ES-I3 (cell line): ENCODE data around the gene PLTP.
A peak's percentile ranks its signal among the peaks of the same experiment; 100 is the strongest.

ENCODE experiments used
- H3K36me3 ChIP-seq: 2 replicates; pipeline ENCODE4 v1.6.1; 2013; ENCODE audit warnings: mild to moderate bottlenecking, low read length, control low read depth, moderate library complexity; ENCODE audit not compliant: insufficient read depth
- H3K4me1 ChIP-seq: 2 replicates; pipeline ENCODE4 v1.6.1; 2013; ENCODE audit warnings: mild to moderate bottlenecking, control low read depth, low read length; ENCODE audit not compliant: insufficient read depth
- H3K9ac ChIP-seq: 2 replicates; pipeline ENCODE4 v1.6.1; 2013; ENCODE audit warnings: low read depth, mild to moderate bottlenecking, low read length, moderate library complexity
- H3K9me3 ChIP-seq: 2 replicates; pipeline ENCODE4 v1.6.1; 2013; ENCODE audit warnings: mild to moderate bottlenecking, low read length, moderate library complexity; ENCODE audit not compliant: control insufficient read depth, insufficient read depth

PLTP gene

DNA sequence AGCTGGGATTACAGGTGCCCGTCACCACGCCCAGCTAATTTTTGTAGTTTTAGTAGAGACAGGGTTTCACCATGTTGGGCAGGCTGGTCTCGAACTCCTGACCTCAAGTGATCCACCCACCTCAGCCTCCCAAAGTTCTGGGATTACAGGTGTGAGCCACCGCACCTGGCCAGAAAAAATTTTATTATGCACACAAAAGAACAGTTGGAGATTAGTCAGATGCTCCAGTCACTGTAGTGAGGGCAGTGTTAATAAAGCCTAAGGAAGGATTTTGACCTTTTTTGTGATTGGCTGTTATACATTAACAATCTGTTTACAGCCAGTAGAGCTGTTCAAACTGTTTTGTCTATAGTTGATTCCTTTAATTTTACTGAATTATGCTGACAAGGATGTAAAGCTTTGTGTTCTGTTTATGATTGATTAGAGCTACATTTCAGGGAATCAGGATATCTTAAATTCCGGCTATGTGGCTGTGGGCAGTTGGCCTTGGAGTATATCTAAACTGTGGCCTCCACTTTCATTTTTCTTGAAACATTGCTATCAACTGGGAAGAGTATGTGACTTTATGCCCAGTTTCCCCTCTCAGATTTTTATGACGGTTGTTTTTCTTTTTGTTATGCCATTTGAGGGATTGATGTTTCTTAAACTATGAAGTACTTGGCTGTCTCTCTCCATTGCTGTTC is 44.7 kb downstream of the PLTP start:
- Histone ChIP-seq H3K4me1 (no peaks in the 10 kb centered on the region), H3K9ac (no peak overlapping the region), H3K9me3 (no peaks in the 10 kb centered on the region), H3K36me3 (no peaks in the 10 kb centered on the region)

DNA sequence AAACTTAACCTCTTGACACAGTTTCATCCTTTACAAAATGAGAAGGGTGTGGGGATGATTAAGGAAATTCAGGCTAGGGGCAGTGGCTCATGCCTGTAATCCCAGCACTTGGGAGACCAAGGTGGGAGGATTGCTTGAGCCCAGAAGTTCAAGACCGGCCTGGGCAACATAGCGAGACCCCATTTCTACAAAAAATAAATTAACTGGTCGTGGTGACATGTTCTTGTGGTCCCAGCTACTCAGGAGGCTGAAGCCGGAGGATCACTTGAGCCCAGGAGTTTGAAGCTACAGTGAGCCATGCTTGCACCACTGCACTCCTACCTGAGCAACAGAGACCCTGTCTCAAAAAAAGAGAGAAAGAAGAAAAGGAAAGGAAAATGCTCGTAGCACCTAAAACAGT is 45.5 kb downstream of the PLTP start:
- no peaks in the 10 kb centered on the region for H3K9me3 ChIP-seq
- H3K36me3 ChIP-seq, result no peaks in the 10 kb centered on the region
- no peak overlapping the region for H3K9ac ChIP-seq
- no peaks in the 10 kb centered on the region for H3K4me1 ChIP-seq

DNA sequence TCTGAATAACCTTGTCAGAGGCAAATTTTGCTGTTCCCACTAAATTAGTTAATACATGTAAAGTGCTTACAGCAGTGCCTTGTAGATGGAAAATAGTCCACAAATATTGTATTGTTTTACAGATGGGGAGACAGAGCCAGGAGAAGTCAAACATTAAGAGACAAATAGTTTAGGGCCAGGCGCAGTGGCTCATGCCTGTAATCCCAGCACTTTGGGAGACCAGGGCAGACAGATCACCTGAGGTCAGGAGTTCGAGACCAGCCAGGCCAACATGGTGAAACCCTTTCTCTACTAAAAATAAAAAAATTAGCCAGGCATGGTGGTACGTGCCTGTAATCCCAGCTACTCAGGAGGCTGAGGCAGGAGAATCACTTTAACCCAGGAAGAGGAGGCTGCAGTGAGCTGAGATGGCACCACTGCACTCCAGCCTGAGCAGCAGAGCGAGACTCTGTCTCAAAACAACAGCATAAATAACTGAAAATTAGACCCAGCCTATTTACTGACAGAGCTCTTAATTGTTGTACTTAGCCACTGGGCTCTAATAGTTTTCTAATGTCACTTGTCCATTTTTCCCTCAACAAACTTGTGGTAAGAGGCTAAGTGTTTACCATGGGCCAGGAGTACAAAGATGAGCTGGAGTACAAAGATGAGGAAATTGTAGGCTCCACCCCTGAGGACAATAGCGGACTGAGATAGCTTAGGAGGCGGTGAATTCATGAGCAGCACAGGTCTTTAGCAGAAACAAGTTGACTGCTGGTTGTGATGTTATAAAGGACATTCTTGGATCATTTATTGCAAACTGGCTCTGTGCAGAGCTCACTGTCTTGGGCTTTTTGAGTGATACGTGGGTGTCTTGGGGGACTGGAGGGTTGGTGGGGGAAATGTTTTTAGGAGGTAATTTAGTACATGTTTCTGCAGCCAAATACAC is 48.1 kb downstream of the PLTP start:
- Histone ChIP-seq H3K4me1 (peaks cover 5% of the 10 kb centered on the region; the same call in 1 of the 2 replicates), H3K9me3 (no peaks in the 10 kb centered on the region), H3K9ac (no peak overlapping the region), H3K36me3 (no peaks in the 10 kb centered on the region)

DNA sequence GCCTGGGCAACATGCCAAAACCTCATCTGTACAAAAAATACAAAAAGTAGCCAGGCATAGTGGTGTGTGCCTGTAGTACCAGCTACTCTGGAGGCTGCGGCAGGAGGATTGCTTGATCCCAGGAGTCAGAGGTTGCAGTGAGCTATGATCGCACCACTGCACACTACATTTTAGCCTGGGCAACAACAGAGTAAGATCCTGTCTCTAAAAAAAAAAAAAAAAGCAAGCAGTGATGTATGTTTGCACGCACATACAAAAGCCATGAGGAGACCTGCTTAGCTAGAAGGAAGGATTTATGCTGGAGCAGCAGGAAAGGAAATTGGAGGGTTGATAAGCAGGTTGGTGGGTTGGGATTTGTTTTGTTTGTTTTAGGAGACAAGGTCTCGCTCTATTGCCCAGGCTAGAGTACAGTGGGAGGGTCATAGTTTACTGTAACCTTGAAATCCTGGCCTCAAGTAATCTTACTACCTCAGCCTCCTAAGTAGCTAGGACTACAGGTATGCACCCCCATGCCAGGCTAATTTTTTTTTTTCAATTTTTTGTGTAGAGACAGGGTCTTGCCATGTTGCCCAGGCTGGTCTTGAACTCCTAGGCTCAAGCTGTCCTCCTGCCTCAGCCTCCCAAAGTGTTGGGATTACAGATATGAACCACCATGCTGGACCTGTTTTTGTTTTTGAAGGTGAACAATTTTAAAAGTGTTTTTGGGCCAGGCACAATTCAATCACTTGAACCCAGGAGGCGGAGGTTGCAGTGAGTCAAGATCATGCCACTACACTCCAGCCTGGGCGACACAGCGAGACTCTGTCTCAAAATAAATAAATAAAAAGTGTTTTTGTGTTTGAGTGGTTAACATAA is 50.5 kb downstream of the PLTP start:
- H3K36me3 ChIP-seq, result no peaks in the 10 kb centered on the region
- H3K9me3 ChIP-seq, result no peaks in the 10 kb centered on the region
- H3K9ac ChIP-seq, result no peak overlapping the region
- peaks cover 10% of the 10 kb centered on the region for H3K4me1 ChIP-seq

DNA sequence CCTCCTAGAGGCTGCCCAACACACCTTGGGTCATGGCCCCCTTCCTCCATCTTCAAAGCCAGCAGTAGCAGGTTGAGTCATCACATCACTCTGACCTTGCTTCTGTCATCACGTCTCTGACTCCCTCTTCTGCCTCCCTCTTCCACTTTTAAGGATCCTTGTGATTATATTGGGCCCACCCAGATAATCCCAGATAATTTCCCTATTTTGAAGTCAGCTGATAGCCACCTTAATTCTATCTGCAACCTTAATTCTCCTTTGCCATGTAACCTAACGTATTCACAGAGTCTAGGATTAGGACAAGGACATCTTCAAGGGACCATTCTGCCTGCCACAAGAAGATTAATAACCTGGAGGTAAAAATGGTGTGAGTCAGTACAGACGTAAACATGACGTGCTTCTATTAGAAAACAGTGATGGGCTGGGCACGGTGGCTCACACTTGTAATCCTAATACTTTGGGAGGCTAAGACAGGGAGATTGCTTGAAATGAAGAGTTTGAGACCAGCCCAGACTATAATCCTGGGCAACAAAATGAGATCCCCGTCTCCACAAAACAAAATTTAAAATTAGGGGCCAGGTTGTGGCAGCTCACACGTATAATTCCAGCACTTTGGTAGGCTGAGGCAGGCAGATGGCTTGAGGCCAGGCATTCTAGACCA is 51.3 kb downstream of the PLTP start:
- Histone ChIP-seq H3K9ac (no peak overlapping the region), H3K9me3 (no peaks in the 10 kb centered on the region), H3K36me3 (no peaks in the 10 kb centered on the region), H3K4me1 (peaks cover 10% of the 10 kb centered on the region)

DNA sequence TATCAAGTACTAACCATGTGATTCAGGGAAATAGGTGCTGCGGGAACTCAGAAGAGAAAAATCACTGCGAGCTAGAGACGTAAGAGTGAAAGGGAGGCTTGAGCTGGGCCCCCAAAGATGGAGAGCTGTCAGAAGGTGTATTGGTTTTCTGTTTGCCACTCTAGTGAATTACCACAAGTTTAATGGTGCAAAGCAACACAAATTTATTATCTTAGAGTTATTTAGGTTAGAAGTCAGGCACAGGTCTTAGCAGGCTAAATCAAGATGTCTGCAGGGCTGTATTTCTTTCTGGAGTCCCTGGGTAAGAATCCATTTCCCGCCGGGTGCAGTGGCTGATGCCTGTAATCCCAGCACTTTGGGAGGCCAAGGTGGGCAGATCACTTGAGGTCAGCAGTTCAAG is 52.0 kb downstream of the PLTP start:
- Histone ChIP-seq H3K36me3 (no peaks in the 10 kb centered on the region), H3K4me1 (peaks cover 13% of the 10 kb centered on the region), H3K9me3 (no peaks in the 10 kb centered on the region), H3K9ac (no peak overlapping the region)

DNA sequence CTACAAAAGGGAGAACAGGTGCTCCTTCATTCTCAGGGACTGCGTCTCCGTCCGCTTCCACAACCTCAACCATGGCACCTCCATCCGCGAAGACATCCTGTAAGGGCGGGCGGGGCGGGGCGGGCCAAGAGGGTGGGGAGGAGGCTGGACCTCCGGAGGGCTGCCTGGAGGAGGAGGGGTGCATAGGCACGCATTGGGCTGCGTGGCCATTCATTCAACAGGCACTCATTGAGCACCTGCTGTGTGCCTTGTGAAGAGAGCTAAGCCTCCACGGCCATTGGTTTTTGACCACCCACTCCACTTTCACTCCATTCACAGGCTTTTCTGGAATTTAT is 54.1 kb downstream of the PLTP start:
- Histone ChIP-seq H3K4me1 (peaks cover 23% of the 10 kb centered on the region), H3K9ac (peak overlapping the region; percentile 95), H3K36me3 (no peaks in the 10 kb centered on the region), H3K9me3 (no peaks in the 10 kb centered on the region)

DNA sequence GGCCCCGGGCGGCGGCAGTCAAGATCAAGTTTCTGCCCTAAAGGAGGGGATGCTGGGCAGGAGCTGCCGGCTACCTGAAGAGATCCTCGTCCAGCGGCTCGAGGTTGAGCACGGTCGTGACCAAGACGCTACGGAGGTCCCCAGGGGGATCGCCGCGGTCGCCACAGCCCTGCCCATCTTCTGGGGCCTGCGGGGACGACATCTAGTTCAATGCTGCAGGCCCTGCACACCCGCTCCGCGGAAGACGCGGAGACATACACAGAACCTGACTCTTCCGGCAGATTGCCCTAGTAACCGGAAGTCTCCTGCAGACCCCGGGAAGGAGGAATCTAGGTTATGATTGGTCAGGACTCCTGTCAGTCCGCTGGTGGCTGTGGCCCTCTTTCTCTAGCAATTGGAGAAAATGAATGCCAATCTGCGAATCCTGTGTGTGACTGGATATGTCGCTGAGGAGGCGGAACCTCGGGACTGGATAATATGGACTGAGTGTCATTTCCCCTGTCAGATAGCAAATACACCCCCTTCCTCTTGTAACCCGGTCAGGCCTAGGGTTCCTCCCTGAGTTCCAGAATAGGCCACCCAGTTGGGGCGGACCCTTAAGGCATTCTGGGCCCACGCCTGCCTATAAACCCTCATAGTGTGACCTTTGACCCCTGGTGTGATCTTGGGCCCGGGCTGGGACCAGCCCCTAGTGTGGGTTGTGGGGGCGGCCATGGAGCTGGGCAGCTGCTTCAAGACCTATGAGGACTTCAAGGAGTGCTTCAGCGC is 54.7 kb downstream of the PLTP start, which contains the start of the genes ACOT8 and ZSWIM3:
Gene ACOT8, minus strand, starts transcription at position 279 of the 768 bp plus-strand sequence. Its CDS starts 77 bp downstream, at position 202.
Gene ZSWIM3, plus strand, starts transcription at position 501 of the 768 bp plus-strand sequence. Its CDS starts 212 bp downstream, at position 713.
- Histone ChIP-seq H3K4me1 (peaks cover 23% of the 10 kb centered on the region), H3K9me3 (no peaks in the 10 kb centered on the region), H3K36me3 (no peaks in the 10 kb centered on the region), H3K9ac (peak within 1 kb of the TSS; percentile 95)

DNA sequence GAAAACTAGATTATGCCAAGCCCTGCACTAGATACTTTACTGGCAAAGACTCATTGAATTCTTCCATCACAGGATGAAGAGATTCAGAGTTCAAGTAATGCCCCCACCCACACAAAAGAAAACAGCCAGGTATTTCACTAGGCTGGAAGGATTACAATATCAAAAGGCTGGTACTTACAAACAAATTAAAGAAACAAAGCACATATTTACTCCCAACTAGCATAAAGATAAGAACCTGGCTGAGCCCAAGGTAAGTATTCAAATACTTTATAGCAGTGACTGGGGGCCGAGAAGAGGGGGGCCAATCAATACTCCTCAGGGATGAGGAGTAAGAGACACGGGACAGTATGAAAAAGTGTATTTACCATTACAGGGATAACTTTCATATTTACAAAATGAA is 58.5 kb downstream of the PLTP start:
- H3K36me3 ChIP-seq, result peaks cover 2% of the 10 kb centered on the region; the same call in 1 of the 2 replicates
- no peak overlapping the region for H3K9ac ChIP-seq
- peaks cover 17% of the 10 kb centered on the region for H3K4me1 ChIP-seq
- no peaks in the 10 kb centered on the region for H3K9me3 ChIP-seq

DNA sequence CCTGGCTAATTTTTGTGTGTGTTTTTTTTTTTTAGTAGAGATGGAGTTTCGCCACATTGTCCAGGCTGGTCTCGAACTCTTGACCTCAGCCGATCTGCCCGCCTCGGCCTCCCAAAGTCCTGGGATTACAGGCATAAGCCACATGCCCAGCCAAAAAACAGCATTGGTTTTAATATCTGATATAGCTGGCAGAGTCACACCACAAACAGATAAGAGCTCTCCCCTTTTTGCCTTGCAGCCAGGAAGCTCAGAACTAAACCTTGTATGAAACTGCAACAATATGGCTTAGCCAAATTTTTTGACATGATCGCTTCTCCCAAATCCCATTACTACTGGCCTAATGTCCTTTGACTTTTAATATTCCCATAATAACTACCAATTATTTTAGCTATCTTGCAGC is 59.6 kb downstream of the PLTP start:
- Histone ChIP-seq H3K36me3 (peaks cover 7% of the 10 kb centered on the region; the same call in 1 of the 2 replicates), H3K4me1 (peaks cover 13% of the 10 kb centered on the region), H3K9ac (no peak overlapping the region), H3K9me3 (no peaks in the 10 kb centered on the region)

DNA sequence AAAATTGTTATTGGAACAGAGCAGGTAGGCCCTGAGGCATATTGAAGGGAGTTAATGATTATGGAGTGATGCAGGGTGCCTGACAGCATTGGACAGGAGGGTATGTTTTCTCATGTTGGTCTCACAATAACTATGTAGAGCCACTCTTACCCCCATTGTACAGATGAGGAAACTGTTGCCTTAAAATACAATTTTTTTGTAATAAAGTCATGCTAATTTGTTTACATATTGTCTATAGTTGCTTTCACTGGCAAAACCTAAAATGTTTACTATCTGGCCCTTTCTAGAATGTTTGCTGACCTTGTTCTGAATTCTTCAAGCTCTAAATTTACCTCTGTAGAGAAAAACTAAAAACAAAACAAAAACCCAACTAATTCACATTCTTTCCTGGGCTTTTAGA is 60.5 kb downstream of the PLTP start:
- peaks cover 13% of the 10 kb centered on the region for H3K4me1 ChIP-seq

DNA sequence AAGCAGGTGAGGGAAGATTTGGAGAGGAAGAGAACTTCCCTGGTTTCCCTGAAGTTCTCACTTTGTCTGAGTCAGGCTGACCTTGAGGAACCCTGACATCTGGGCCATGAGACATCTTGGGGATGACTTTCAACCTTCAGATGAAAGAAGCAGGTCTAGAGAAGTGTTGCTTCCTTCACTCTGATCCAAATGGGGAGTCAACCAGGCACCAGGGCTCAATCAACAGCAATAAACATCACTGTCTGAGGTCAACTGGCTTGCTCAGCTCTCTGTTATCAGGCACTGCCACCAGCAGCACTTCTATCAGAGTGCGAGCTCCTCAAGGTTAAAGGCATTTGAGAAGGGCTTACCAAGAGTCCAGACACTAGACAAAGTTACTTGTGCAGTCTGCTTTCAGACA is 61.0 kb downstream of the PLTP start:
- Histone ChIP-seq H3K4me1 (peaks cover 13% of the 10 kb centered on the region), H3K9ac (no peak overlapping the region), H3K9me3 (no peaks in the 10 kb centered on the region)

More for the DNA sequence above, 60.5 kb downstream of the PLTP start:
- Histone ChIP-seq H3K9me3 (no peaks in the 10 kb centered on the region), H3K36me3 (peaks cover 8% of the 10 kb centered on the region; the same call in 1 of the 2 replicates), H3K9ac (no peak overlapping the region)

DNA sequence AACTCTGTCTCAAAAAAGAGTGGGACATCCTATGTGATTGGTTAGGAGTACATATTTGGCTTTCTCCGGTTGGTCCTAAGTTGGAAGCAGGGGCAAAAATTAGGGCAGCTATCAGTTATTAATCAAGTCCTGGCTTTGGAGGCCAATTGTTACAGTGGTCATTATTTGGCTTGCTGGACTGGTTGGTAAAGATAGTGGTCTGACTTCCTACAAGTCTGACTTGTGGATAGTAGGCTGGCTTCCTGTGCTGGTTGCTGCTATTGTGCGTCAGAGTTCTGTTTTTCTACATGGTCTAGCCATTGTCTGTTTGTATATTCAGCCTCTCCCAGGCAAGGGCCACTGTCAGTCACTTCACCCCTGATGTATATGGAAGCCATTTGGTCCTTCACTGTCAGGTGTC is 61.7 kb downstream of the PLTP start:
- Histone ChIP-seq H3K9ac (no peak overlapping the region), H3K36me3 (peaks cover 12% of the 10 kb centered on the region; the same call in 1 of the 2 replicates), H3K9me3 (no peaks in the 10 kb centered on the region), H3K4me1 (peaks cover 13% of the 10 kb centered on the region)

More for the DNA sequence above, 61.0 kb downstream of the PLTP start:
- peaks cover 10% of the 10 kb centered on the region; the same call in 1 of the 2 replicates for H3K36me3 ChIP-seq
